ENCODE results near the gene CNGB1. TPM values are rescaled to one million over a fixed set of nuclear protein-coding genes. Genes with fewer than 3 reads are reported as not detected.

Gene CNGB1
- total RNA-seq, 2 experiments from 2014 or later: not detected

DNA sequence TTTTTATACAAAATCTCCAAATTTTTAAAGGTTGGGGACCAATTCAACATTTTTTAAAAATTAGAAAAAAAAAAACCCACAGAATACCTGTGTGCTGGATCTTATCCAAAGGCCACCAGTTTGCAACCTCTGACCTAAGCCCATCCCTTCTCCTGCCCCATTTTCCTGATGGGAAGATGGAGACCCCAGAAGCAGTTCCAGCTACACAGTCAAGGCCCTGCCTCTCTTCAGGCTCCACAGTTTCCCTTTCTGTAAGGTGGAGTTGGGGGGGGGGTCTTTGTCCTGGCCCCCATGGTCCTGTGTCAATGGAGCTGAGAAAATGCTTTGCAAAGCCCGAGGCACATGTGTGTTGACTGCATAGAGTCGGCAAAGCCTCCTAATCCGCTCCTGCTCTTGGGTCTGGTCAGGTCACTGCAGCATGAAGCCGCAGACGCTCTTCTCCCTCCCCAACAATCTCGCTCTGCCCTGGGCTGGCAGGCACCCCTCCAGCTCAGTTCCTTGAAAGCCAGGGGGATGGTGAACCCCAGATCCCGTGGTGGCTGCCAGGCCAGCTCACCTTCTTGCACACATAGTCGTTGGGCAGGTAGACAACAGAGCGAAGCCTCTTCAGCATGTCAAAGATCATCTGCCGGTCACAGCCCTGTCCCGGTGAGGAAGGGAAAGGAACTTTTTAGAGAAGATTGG, 70.0 kb downstream of the CNGB1 start:
- Mint-ChIP-seq H3K36me3 (ENCODE audit: low read depth) (no peaks in the 10 kb centered on the region), H3K9me3 (no peaks in the 10 kb centered on the region), H3K27ac (no peak overlapping the region), H3K4me3 (no peak overlapping the region), H3K27me3 (peaks cover 28% of the 10 kb centered on the region), H3K4me1 (ENCODE audit: low read depth) (peaks cover 5% of the 10 kb centered on the region)
- no peak overlapping the region for H3K4me3 ChIP-seq (ENCODE audit: low read length)
- no peaks in the 10 kb centered on the region for H3K9me3 ChIP-seq (ENCODE audit: control insufficient read depth in 1 of 2, insufficient read depth in 1 of 2, low read length in 2 of 2)
- no peak for DNase-seq
- intact Hi-C loops (cut with DNase I, micrococcal nuclease): loop anchor here in 1 of 2 experiments (2.0 to 5.0 kb wide), 3 partner anchors 81 to 301 kb away; no protein-coding TSS in a partner anchor
- H3K27ac ChIP-seq (ENCODE audit: low read depth in 1 of 2, low read length in 2 of 2): no peak overlapping the region
- H3K36me3 ChIP-seq (ENCODE audit: insufficient read depth, low read length): no peaks in the 10 kb centered on the region
- POLR2A ChIA-PET: no interaction called here
- ATAC-seq (ENCODE audit: poor library complexity): no peak
- TF ChIP-seq, protein P1, sequence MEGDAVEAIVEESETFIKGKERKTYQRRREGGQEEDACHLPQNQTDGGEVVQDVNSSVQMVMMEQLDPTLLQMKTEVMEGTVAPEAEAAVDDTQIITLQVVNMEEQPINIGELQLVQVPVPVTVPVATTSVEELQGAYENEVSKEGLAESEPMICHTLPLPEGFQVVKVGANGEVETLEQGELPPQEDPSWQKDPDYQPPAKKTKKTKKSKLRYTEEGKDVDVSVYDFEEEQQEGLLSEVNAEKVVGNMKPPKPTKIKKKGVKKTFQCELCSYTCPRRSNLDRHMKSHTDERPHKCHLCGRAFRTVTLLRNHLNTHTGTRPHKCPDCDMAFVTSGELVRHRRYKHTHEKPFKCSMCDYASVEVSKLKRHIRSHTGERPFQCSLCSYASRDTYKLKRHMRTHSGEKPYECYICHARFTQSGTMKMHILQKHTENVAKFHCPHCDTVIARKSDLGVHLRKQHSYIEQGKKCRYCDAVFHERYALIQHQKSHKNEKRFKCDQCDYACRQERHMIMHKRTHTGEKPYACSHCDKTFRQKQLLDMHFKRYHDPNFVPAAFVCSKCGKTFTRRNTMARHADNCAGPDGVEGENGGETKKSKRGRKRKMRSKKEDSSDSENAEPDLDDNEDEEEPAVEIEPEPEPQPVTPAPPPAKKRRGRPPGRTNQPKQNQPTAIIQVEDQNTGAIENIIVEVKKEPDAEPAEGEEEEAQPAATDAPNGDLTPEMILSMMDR (IDR thresholded peaks at IDR 0.05): no peak
- peaks cover 4% of the 10 kb centered on the region for H3K4me1 ChIP-seq (ENCODE audit: insufficient read depth, low read length)
- H3K27me3 ChIP-seq (ENCODE audit: control insufficient read depth in 1 of 2, insufficient read depth in 2 of 2, low read length in 2 of 2): peaks cover 0 to 6% of the 10 kb centered on the region in 2 experiments
- CTCF ChIA-PET: no interaction called here

DNA sequence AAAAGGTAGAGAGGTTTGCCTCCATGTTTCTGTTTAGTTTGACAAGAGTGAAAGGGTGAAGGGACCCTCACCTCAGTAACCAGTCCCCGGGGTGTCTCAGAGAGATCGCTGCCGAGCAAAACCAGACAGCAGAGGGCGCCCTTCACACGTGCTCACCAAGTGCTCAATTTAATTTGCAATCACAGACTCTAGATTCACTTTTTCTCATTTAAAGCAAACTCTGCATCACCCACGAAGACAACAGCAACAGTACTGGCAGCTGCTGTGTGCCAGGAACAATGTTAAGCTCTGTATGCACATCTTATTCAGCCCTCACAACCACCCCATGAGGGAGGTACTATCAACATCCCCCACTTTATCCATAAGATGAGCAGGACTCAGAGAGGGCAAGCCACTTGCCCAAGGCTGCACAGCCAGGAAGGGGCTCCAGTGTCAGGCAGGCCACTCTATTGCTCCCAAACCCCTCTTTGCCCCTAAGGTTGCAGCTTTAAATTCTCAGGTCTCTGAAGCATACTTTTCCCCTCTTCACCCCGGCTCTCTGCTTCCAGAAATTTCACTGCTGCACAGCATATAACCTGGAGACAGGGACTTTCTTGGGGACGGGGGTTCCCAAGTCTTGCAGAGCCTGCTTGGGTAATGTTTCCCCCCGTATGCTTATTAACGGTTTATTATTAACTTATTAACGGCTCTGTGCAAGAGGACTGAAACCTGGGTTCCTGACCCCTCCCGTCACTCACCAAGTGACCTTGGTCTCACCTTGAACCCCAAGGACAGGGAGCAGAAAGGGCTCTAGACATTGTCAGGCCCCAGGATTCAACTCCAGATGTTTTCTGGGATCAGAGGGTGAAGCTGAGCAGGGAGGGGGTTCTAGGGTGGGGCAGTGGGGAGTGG, 70.9 kb downstream of the CNGB1 start:
- H3K27ac ChIP-seq (ENCODE audit: low read depth in 1 of 2, low read length in 2 of 2): no peak overlapping the region
- TF ChIP-seq, protein P1 (IDR thresholded peaks at IDR 0.05): peak; percentile 83
- H3K4me3 Mint-ChIP-seq: no peak overlapping the region
- no peaks in the 10 kb centered on the region for H3K9me3 ChIP-seq (ENCODE audit: control insufficient read depth in 1 of 2, insufficient read depth in 1 of 2, low read length in 2 of 2)
- no peaks in the 10 kb centered on the region for H3K36me3 Mint-ChIP-seq (ENCODE audit: low read depth)
- peaks cover 6% of the 10 kb centered on the region for H3K4me1 Mint-ChIP-seq (ENCODE audit: low read depth)
- ChIA-PET POLR2A (no interaction called here), CTCF (interaction anchor here (0.8 kb wide), 1 partner anchor 102 kb away, joined by 3 read pairs; the partner anchor contains the start of gene USB1)
- H3K27ac Mint-ChIP-seq: no peak overlapping the region
- H3K27me3 Mint-ChIP-seq: peaks cover 24% of the 10 kb centered on the region
- peaks cover 4% of the 10 kb centered on the region for H3K4me1 ChIP-seq (ENCODE audit: insufficient read depth, low read length)
- no peaks in the 10 kb centered on the region for H3K9me3 Mint-ChIP-seq
- peaks cover 0 to 6% of the 10 kb centered on the region in 2 experiments for H3K27me3 ChIP-seq (ENCODE audit: control insufficient read depth in 1 of 2, insufficient read depth in 2 of 2, low read length in 2 of 2)
- H3K36me3 ChIP-seq (ENCODE audit: insufficient read depth, low read length): no peaks in the 10 kb centered on the region
- DNase-seq (peak; percentile 62 to 90 (median 78)), ATAC-seq (ENCODE audit: poor library complexity) (peak; percentile 67)
- intact Hi-C loops (cut with DNase I, micrococcal nuclease): loop anchor here (1.0 to 5.0 kb wide), 11 partner anchors 82 to 857 kb away; partner anchors contain the start of gene ZNF319 (in 1 of the 2)
- no peak overlapping the region for H3K4me3 ChIP-seq (ENCODE audit: low read length)

DNA sequence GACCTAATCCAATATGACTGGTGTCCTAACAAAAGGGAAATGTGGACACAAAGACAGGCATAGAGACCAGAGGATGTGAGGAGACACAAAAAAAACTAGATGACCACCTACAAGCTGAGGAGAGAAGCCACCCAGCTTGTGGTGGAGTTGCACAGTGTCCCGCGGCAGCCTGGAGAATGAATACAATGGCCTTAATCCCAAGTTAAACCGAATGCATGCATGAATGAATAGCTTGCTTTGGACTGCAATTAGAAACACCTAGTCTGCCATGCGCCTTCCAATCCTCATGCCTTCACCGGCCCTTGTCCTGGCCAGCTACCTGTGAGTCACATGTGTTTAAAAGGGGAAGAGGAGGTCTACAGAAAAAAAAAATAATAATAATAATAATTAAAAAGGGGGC, 72.0 kb downstream of the CNGB1 start:
- Histone ChIP-seq H3K36me3 (ENCODE audit: insufficient read depth, low read length) (no peaks in the 10 kb centered on the region), H3K27ac (ENCODE audit: low read depth in 1 of 2, low read length in 2 of 2) (no peak overlapping the region), H3K4me1 (ENCODE audit: insufficient read depth, low read length) (peaks cover 7% of the 10 kb centered on the region), H3K4me3 (ENCODE audit: low read length) (no peak overlapping the region), H3K9me3 (ENCODE audit: control insufficient read depth in 1 of 2, insufficient read depth in 1 of 2, low read length in 2 of 2) (no peaks in the 10 kb centered on the region), H3K27me3 (ENCODE audit: control insufficient read depth in 1 of 2, insufficient read depth in 2 of 2, low read length in 2 of 2) (peaks cover 0 to 5% of the 10 kb centered on the region in 2 experiments)
- peaks cover 24% of the 10 kb centered on the region for H3K27me3 Mint-ChIP-seq
- no peaks in the 10 kb centered on the region for H3K36me3 Mint-ChIP-seq (ENCODE audit: low read depth)
- ChIA-PET POLR2A (interaction anchor here (1.0 kb wide), 1 partner anchor 101 kb away, joined by 4 read pairs; no protein-coding TSS in a partner anchor), CTCF (no interaction called here)
- intact Hi-C loops (cut with DNase I, micrococcal nuclease): loop anchor here (1.0 to 5.0 kb wide), 8 partner anchors 100 to 858 kb away; partner anchors contain the start of gene ZNF319 (in 1 of the 2)
- H3K4me1 Mint-ChIP-seq (ENCODE audit: low read depth): peaks cover 17% of the 10 kb centered on the region
- DNase-seq (no peak), ATAC-seq (ENCODE audit: poor library complexity) (no peak)
- H3K27ac Mint-ChIP-seq: no peak overlapping the region
- TF ChIP-seq, protein P1 (IDR thresholded peaks at IDR 0.05): no peak
- no peak overlapping the region for H3K4me3 Mint-ChIP-seq
- H3K9me3 Mint-ChIP-seq: no peaks in the 10 kb centered on the region
